HG03064 (cell line): ENCODE data around the gene DOCK1.

Source experiments
- ATAC-seq: cut with Tn5 transposase; IDR thresholded peaks from one replicate; pipeline ENCODE4 v1.9.1; 2021; ENCODE audit warnings: low read depth; ENCODE audit not compliant: unreplicated experiment

The DOCK1 gene

GRCh38 chr10:126948355-126949160, 43.3 kb downstream of the DOCK1 start:
- no peak for ATAC-seq

- ATAC-seq, result no peak
Observed at GRCh38 chr10:126949161-126949503, 43.9 kb downstream of the DOCK1 start.

- no peak for ATAC-seq
Observed at GRCh38 chr10:126950401-126951105, 45.3 kb downstream of the DOCK1 start.

GRCh38 chr10:126953886-126954285, 48.7 kb downstream of the DOCK1 start:
- ATAC-seq, result no peak

GRCh38 chr10:126955396-126955795, 50.2 kb downstream of the DOCK1 start:
- no peak for ATAC-seq

GRCh38 chr10:126955934-126956711, 50.9 kb downstream of the DOCK1 start:
- no peak for ATAC-seq

GRCh38 chr10:126956712-126957108, 51.5 kb downstream of the DOCK1 start:
- no peak for ATAC-seq

- no peak for ATAC-seq
Observed at GRCh38 chr10:126957111-126957510, 51.9 kb downstream of the DOCK1 start.

GRCh38 chr10:126959431-126959830, 54.2 kb downstream of the DOCK1 start:
- ATAC-seq, result no peak

- no peak for ATAC-seq
Observed at GRCh38 chr10:126959906-126960685, 54.9 kb downstream of the DOCK1 start.

GRCh38 chr10:126963354-126963753, 58.1 kb downstream of the DOCK1 start:
- no peak for ATAC-seq

GRCh38 chr10:126964190-126964589, 59.0 kb downstream of the DOCK1 start:
- ATAC-seq, result no peak

- ATAC-seq, result no peak
Observed at GRCh38 chr10:126966938-126967337, 61.7 kb downstream of the DOCK1 start.

- ATAC-seq, result no peak
Observed at GRCh38 chr10:126969310-126969709, 64.1 kb downstream of the DOCK1 start.

GRCh38 chr10:126972635-126973414, 67.6 kb downstream of the DOCK1 start:
- ATAC-seq, result no peak

- ATAC-seq, result no peak
Observed at GRCh38 chr10:126975221-126975620, 70.0 kb downstream of the DOCK1 start.

- ATAC-seq, result no peak
Observed at GRCh38 chr10:126977216-126977615, 72.0 kb downstream of the DOCK1 start.

GRCh38 chr10:126979311-126979710, 74.1 kb downstream of the DOCK1 start:
- ATAC-seq, result no peak

- no peak for ATAC-seq
Observed at GRCh38 chr10:126993208-126993607, 88.0 kb downstream of the DOCK1 start.
